HepG2 (cell line): ENCODE measurements around the gene RPL31. TPM values are rescaled to one million over a fixed set of nuclear protein-coding genes. Genes with fewer than 3 reads are reported as not detected.

Experiments used
- AGO1 ChIP-seq: fragments of 200-400 bp; formaldehyde crosslinking; IDR thresholded peaks from 2 replicates; pipeline ENCODE4 v1.6.1; 2017; ENCODE audit warnings: mild to moderate bottlenecking, low read depth, low read length, moderate library complexity; ENCODE audit not compliant: poor library complexity, severe bottlenecking
- ESRRA ChIP-seq: sonication (generic); formaldehyde crosslinking; IDR thresholded peaks from 2 replicates; pipeline ENCODE4 v1.5.1; 2020; ENCODE audit warnings: mild to moderate bottlenecking, low read depth, missing genetic modification reagents
- KDM2A ChIP-seq: sonication (generic); formaldehyde crosslinking; IDR thresholded peaks from 2 replicates; pipeline ENCODE4 v1.4.0; 2020; ENCODE audit warnings: low read depth, missing genetic modification reagents, borderline replicate concordance
- MED13 ChIP-seq: sonication (generic); formaldehyde crosslinking; IDR thresholded peaks from 2 replicates; pipeline ENCODE4 v1.5.0; 2020; ENCODE audit warnings: missing genetic modification reagents
- PAF1 ChIP-seq: IDR thresholded peaks from 2 replicates; pipeline ENCODE4 v1.6.1; 2016; ENCODE audit warnings: missing genetic modification reagents, missing compliant biosample characterization
- PHF5A ChIP-seq: IDR thresholded peaks from one replicate; pipeline ENCODE4 v1.6.1; 2018; ENCODE audit warnings: low read depth, missing genetic modification reagents; ENCODE audit not compliant: unreplicated experiment
- SMAD9 ChIP-seq: sonication (generic); formaldehyde crosslinking; IDR thresholded peaks from 2 replicates; pipeline ENCODE4 v1.5.1; 2020; ENCODE audit warnings: mild to moderate bottlenecking, missing genetic modification reagents
- TAF1 ChIP-seq: sonication (generic); formaldehyde crosslinking; IDR thresholded peaks from 2 replicates; pipeline ENCODE4 v1.4.0; 2020; ENCODE audit warnings: missing genetic modification reagents
- TGIF2 ChIP-seq: IDR thresholded peaks from 2 replicates; pipeline ENCODE4 v1.6.1; 2016; ENCODE audit warnings: control low read depth, missing compliant biosample characterization
- YEATS4 ChIP-seq: sonication (generic); formaldehyde crosslinking; IDR thresholded peaks from 2 replicates; pipeline ENCODE4 v1.4.0; 2020; ENCODE audit warnings: missing genetic modification reagents, borderline replicate concordance
- ZNF282 ChIP-seq: fragments of 450-650 bp; IDR thresholded peaks from 2 replicates; pipeline ENCODE4 v1.6.1; 2018; ENCODE audit not compliant: partially characterized antibody
- ZNF468 ChIP-seq: sonication (generic); formaldehyde crosslinking; IDR thresholded peaks from 2 replicates; pipeline ENCODE4 v1.8.0; 2022; ENCODE audit warnings: mild to moderate bottlenecking, moderate library complexity, missing genetic modification reagents
- ZNF749 ChIP-seq: sonication (generic); formaldehyde crosslinking; IDR thresholded peaks from 2 replicates; pipeline ENCODE4 v1.8.0; 2022; ENCODE audit warnings: mild to moderate bottlenecking, missing genetic modification reagents, moderate library complexity, borderline replicate concordance
- ZSCAN25 ChIP-seq: sonication (generic); formaldehyde crosslinking; IDR thresholded peaks from 2 replicates; pipeline ENCODE4 v1.8.0; 2022; ENCODE audit warnings: mild to moderate bottlenecking, missing genetic modification reagents
- ZSCAN30 ChIP-seq: sonication (generic); formaldehyde crosslinking; IDR thresholded peaks from 2 replicates; pipeline ENCODE4 v1.5.0; 2020; ENCODE audit warnings: mild to moderate bottlenecking, missing genetic modification reagents
- ZSCAN31 ChIP-seq: sonication (generic); formaldehyde crosslinking; IDR thresholded peaks from 2 replicates; pipeline ENCODE4 v1.5.0; 2020; ENCODE audit warnings: low read depth, mild to moderate bottlenecking, missing genetic modification reagents
- polyA plus RNA-seq, 8 experiments: library from polyadenylated mRNA; depleted of rRNA in 3 of 8; stranded (reverse) in 7 of 8; unstranded in 1 of 8; fragments of >200 nt; fragmentation: Illumina TruSeq in 4 of 8; extraction: Trizol in 4 of 8; gene quantifications; 2 replicates each; pipeline versions ENCODE4 v1.2.1 to v1.2.3, GENCODE V29; 2011 to 2016; ENCODE audit warnings: low read depth in 4 of 8, missing spikeins in 1 of 8, mixed read lengths in 1 of 8; ENCODE audit not compliant: insufficient read depth in 1 of 8
- total RNA-seq, 5 experiments: library from RNA; depleted of rRNA; stranded (reverse); fragments of >200 nt; fragmentation: Illumina TruSeq; extraction: Trizol; gene quantifications; 2 replicates each; pipeline ENCODE4 v1.2.3, GENCODE V29; 2016; ENCODE audit warnings: low read depth in 1 of 5
- TF ChIP-seq, protein P1 (sequence below): sonication (generic); formaldehyde crosslinking; IDR thresholded peaks from 2 replicates; pipeline ENCODE4 v1.4.0; 2020; ENCODE audit warnings: missing genetic modification reagents
- TF ChIP-seq, protein P2 (sequence below): sonication (generic); formaldehyde crosslinking; IDR thresholded peaks from 2 replicates; pipeline ENCODE4 v1.5.0; 2020; ENCODE audit warnings: missing genetic modification reagents
- TF ChIP-seq, protein P3 (sequence below): sonication (generic); formaldehyde crosslinking; IDR thresholded peaks from 2 replicates; pipeline ENCODE4 v1.4.0; 2020; ENCODE audit warnings: missing genetic modification reagents; ENCODE audit errors: not compliant biosample characterization
- TF ChIP-seq, protein P4 (sequence below): sonication (generic); formaldehyde crosslinking; IDR thresholded peaks from 2 replicates; pipeline ENCODE4 v1.8.0; 2023; ENCODE audit warnings: mild to moderate bottlenecking, missing genetic modification reagents
- TF ChIP-seq, protein P5 (sequence below): sonication (generic); formaldehyde crosslinking; IDR thresholded peaks from 2 replicates; pipeline ENCODE4 v1.5.0; 2020; ENCODE audit warnings: missing genetic modification reagents
- TF ChIP-seq, protein P6 (sequence below): sonication (generic); formaldehyde crosslinking; IDR thresholded peaks from 2 replicates; pipeline ENCODE4 v1.8.0; 2022; ENCODE audit warnings: mild to moderate bottlenecking, missing genetic modification reagents; ENCODE audit not compliant: insufficient replicate concordance

Gene RPL31
- total and polyA plus RNA-seq, 2 of the 13 experiments (the other 11 are each of a cell fraction or from before 2014, with no cell fraction given) = 3,331 to 3,582 TPM

DNA sequence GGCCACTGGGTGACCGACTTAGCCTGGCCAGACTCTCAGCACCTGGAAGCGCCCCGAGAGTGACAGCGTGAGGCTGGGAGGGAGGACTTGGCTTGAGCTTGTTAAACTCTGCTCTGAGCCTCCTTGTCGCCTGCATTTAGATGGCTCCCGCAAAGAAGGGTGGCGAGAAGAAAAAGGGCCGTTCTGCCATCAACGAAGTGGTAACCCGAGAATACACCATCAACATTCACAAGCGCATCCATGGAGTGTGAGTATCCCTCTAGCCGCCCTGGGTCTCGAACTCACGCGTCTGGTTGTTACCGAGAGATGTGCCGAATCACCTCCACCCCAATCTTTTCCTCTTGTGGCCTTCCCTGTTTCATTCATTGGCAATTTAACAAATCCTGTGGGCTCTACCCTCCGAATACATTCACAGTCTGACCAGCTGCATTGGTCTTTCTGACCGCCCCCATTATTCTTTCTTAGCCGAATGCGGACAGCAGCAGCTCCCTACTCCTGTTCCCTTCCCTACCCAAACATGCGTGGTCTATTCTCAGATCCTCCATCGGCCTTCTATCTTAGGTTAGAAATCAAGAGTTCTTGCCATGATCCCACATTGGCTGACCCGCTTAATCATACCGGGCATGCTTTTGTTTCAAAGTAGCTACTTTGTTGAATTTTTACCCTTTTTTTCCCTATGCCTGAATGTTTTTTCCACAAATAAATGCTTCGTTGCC, 631 bp downstream of the RPL31 start (continued):
- TF ChIP-seq, protein P1, sequence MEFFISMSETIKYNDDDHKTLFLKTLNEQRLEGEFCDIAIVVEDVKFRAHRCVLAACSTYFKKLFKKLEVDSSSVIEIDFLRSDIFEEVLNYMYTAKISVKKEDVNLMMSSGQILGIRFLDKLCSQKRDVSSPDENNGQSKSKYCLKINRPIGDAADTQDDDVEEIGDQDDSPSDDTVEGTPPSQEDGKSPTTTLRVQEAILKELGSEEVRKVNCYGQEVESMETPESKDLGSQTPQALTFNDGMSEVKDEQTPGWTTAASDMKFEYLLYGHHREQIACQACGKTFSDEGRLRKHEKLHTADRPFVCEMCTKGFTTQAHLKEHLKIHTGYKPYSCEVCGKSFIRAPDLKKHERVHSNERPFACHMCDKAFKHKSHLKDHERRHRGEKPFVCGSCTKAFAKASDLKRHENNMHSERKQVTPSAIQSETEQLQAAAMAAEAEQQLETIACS (CRISPR knock-in tag) = no peak
- TF ChIP-seq ZNF468 (CRISPR knock-in tag) = no peak; the same call in 1 of the 2 replicates
- no peak for TF ChIP-seq ZNF282
- no peak for TF ChIP-seq ZSCAN30
- no peak for TF ChIP-seq TAF1 (CRISPR knock-in tag)
- TF ChIP-seq PHF5A (CRISPR knock-in tag) = peak; percentile 4
- no peak for TF ChIP-seq KDM2A (CRISPR knock-in tag)
- TF ChIP-seq YEATS4 = no peak
- TF ChIP-seq SMAD9 (CRISPR knock-in tag) = no peak
- peak; percentile 19; the same call in 1 of the 2 replicates for TF ChIP-seq PAF1 (CRISPR knock-in tag)
- no peak for TF ChIP-seq ZSCAN31 (CRISPR knock-in tag)
- TF ChIP-seq, protein P2, sequence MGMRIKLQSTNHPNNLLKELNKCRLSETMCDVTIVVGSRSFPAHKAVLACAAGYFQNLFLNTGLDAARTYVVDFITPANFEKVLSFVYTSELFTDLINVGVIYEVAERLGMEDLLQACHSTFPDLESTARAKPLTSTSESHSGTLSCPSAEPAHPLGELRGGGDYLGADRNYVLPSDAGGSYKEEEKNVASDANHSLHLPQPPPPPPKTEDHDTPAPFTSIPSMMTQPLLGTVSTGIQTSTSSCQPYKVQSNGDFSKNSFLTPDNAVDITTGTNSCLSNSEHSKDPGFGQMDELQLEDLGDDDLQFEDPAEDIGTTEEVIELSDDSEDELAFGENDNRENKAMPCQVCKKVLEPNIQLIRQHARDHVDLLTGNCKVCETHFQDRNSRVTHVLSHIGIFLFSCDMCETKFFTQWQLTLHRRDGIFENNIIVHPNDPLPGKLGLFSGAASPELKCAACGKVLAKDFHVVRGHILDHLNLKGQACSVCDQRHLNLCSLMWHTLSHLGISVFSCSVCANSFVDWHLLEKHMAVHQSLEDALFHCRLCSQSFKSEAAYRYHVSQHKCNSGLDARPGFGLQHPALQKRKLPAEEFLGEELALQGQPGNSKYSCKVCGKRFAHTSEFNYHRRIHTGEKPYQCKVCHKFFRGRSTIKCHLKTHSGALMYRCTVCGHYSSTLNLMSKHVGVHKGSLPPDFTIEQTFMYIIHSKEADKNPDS (CRISPR knock-in tag) = no peak
- TF ChIP-seq ZSCAN25 = 0 out of 2 replicates have a peak, but pooled peaks have one; percentile 13
- TF ChIP-seq, protein P3, sequence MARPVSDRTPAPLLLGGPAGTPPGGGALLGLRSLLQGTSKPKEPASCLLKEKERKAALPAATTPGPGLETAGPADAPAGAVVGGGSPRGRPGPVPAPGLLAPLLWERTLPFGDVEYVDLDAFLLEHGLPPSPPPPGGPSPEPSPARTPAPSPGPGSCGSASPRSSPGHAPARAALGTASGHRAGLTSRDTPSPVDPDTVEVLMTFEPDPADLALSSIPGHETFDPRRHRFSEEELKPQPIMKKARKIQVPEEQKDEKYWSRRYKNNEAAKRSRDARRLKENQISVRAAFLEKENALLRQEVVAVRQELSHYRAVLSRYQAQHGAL (CRISPR knock-in tag) = peak; percentile 7
- no peak; the same call in 1 of the 2 replicates for TF ChIP-seq TGIF2 (CRISPR knock-in tag)
- peak; percentile 14 for TF ChIP-seq AGO1
- TF ChIP-seq ESRRA = no peak
- TF ChIP-seq, protein P4, sequence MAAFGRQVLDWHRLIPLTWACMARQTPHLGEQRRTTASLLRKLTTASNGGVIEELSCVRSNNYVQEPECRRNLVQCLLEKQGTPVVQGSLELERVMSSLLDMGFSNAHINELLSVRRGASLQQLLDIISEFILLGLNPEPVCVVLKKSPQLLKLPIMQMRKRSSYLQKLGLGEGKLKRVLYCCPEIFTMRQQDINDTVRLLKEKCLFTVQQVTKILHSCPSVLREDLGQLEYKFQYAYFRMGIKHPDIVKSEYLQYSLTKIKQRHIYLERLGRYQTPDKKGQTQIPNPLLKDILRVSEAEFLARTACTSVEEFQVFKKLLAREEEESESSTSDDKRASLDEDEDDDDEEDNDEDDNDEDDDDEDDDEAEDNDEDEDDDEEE (CRISPR knock-in tag) = peak; percentile 61; the same call in 1 of the 2 replicates
- TF ChIP-seq, protein P5, sequence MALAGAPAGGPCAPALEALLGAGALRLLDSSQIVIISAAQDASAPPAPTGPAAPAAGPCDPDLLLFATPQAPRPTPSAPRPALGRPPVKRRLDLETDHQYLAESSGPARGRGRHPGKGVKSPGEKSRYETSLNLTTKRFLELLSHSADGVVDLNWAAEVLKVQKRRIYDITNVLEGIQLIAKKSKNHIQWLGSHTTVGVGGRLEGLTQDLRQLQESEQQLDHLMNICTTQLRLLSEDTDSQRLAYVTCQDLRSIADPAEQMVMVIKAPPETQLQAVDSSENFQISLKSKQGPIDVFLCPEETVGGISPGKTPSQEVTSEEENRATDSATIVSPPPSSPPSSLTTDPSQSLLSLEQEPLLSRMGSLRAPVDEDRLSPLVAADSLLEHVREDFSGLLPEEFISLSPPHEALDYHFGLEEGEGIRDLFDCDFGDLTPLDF = no peak
- TF ChIP-seq MED13 = no peak
- TF ChIP-seq, protein P6, sequence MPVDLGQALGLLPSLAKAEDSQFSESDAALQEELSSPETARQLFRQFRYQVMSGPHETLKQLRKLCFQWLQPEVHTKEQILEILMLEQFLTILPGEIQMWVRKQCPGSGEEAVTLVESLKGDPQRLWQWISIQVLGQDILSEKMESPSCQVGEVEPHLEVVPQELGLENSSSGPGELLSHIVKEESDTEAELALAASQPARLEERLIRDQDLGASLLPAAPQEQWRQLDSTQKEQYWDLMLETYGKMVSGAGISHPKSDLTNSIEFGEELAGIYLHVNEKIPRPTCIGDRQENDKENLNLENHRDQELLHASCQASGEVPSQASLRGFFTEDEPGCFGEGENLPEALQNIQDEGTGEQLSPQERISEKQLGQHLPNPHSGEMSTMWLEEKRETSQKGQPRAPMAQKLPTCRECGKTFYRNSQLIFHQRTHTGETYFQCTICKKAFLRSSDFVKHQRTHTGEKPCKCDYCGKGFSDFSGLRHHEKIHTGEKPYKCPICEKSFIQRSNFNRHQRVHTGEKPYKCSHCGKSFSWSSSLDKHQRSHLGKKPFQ = peak; percentile 27
- no peak for TF ChIP-seq ZNF749 (CRISPR knock-in tag)
